ENCODE data around the gene PLXNA4.

Gene PLXNA4

GRCh38 chr7:132424277-132424676 lies 152.0 kb downstream of the PLXNA4 start:
- no peak for TF ChIP-seq GATA2 (IDR thresholded peaks at IDR 0.05; ENCODE audit: low read depth, low read length)
- no peak for TF ChIP-seq GATA3 (IDR thresholded peaks at IDR 0.05; ENCODE audit: low read depth, low read length)

GRCh38 chr7:132423594-132424200 lies 152.6 kb downstream of the PLXNA4 start:
- no peak for TF ChIP-seq GATA3 (IDR thresholded peaks at IDR 0.05; ENCODE audit: low read depth, low read length)
- no peak for TF ChIP-seq GATA2 (IDR thresholded peaks at IDR 0.05; ENCODE audit: low read depth, low read length)

GRCh38 chr7:132422502-132423111 lies 153.7 kb downstream of the PLXNA4 start:
- TF ChIP-seq GATA2 (IDR thresholded peaks at IDR 0.05; ENCODE audit: low read depth, low read length) (no peak), GATA3 (IDR thresholded peaks at IDR 0.05; ENCODE audit: low read depth, low read length) (no peak)

GRCh38 chr7:132420527-132420926 lies 155.7 kb downstream of the PLXNA4 start:
- TF ChIP-seq GATA3 (IDR thresholded peaks at IDR 0.05; ENCODE audit: low read depth, low read length) (no peak), GATA2 (IDR thresholded peaks at IDR 0.05; ENCODE audit: low read depth, low read length) (no peak)

GRCh38 chr7:132419542-132419941 lies 156.7 kb downstream of the PLXNA4 start:
- no peak for TF ChIP-seq GATA3 (IDR thresholded peaks at IDR 0.05; ENCODE audit: low read depth, low read length)
- peak; percentile 57 for TF ChIP-seq GATA2 (IDR thresholded peaks at IDR 0.05; ENCODE audit: low read depth, low read length)

GRCh38 chr7:132418840-132419239 lies 157.4 kb downstream of the PLXNA4 start:
- TF ChIP-seq GATA3 (IDR thresholded peaks at IDR 0.05; ENCODE audit: low read depth, low read length) (no peak), GATA2 (IDR thresholded peaks at IDR 0.05; ENCODE audit: low read depth, low read length) (no peak)

- TF ChIP-seq GATA2 (IDR thresholded peaks at IDR 0.05; ENCODE audit: low read depth, low read length) (no peak), GATA3 (IDR thresholded peaks at IDR 0.05; ENCODE audit: low read depth, low read length) (no peak)
Measured at GRCh38 chr7:132417103-132417906, 159.0 kb downstream of the PLXNA4 start.

GRCh38 chr7:132416395-132416794 lies 159.9 kb downstream of the PLXNA4 start:
- TF ChIP-seq GATA3 (IDR thresholded peaks at IDR 0.05; ENCODE audit: low read depth, low read length), result no peak

GRCh38 chr7:132415259-132415658 lies 161.0 kb downstream of the PLXNA4 start:
- TF ChIP-seq GATA3 (IDR thresholded peaks at IDR 0.05; ENCODE audit: low read depth, low read length) (peak; percentile 84), GATA2 (IDR thresholded peaks at IDR 0.05; ENCODE audit: low read depth, low read length) (peak; percentile 95)

- TF ChIP-seq GATA2 (IDR thresholded peaks at IDR 0.05; ENCODE audit: low read depth, low read length) (no peak), GATA3 (IDR thresholded peaks at IDR 0.05; ENCODE audit: low read depth, low read length) (no peak)
Measured at GRCh38 chr7:132414857-132415256, 161.4 kb downstream of the PLXNA4 start.

- TF ChIP-seq GATA2 (IDR thresholded peaks at IDR 0.05; ENCODE audit: low read depth, low read length) (peak; percentile 70), GATA3 (IDR thresholded peaks at IDR 0.05; ENCODE audit: low read depth, low read length) (no peak)
Measured at GRCh38 chr7:132412435-132412834, 163.8 kb downstream of the PLXNA4 start.

- TF ChIP-seq GATA3 (IDR thresholded peaks at IDR 0.05; ENCODE audit: low read depth, low read length) (no peak), GATA2 (IDR thresholded peaks at IDR 0.05; ENCODE audit: low read depth, low read length) (no peak)
Measured at GRCh38 chr7:132410861-132411541, 165.3 kb downstream of the PLXNA4 start.

- TF ChIP-seq GATA3 (IDR thresholded peaks at IDR 0.05; ENCODE audit: low read depth, low read length) (no peak), GATA2 (IDR thresholded peaks at IDR 0.05; ENCODE audit: low read depth, low read length) (no peak)
Measured at GRCh38 chr7:132410385-132410784, 165.9 kb downstream of the PLXNA4 start.

GRCh38 chr7:132407764-132408163 lies 168.5 kb downstream of the PLXNA4 start:
- TF ChIP-seq GATA3 (IDR thresholded peaks at IDR 0.05; ENCODE audit: low read depth, low read length) (no peak), GATA2 (IDR thresholded peaks at IDR 0.05; ENCODE audit: low read depth, low read length) (no peak)

Data from SH-SY5Y (cell line).